GM12873 (cell line): ENCODE data around the gene TRIM45.

Source experiments
- TF ChIP-seq, protein P1 (sequence below): IDR thresholded peaks from 2 replicates; pipeline ENCODE4 v1.5.1; 2012; ENCODE audit warnings: low read depth, mild to moderate bottlenecking, moderate library complexity, low read length, control low read depth; ENCODE audit not compliant: insufficient read depth; ENCODE audit errors: missing control alignments

TRIM45 gene

DNA sequence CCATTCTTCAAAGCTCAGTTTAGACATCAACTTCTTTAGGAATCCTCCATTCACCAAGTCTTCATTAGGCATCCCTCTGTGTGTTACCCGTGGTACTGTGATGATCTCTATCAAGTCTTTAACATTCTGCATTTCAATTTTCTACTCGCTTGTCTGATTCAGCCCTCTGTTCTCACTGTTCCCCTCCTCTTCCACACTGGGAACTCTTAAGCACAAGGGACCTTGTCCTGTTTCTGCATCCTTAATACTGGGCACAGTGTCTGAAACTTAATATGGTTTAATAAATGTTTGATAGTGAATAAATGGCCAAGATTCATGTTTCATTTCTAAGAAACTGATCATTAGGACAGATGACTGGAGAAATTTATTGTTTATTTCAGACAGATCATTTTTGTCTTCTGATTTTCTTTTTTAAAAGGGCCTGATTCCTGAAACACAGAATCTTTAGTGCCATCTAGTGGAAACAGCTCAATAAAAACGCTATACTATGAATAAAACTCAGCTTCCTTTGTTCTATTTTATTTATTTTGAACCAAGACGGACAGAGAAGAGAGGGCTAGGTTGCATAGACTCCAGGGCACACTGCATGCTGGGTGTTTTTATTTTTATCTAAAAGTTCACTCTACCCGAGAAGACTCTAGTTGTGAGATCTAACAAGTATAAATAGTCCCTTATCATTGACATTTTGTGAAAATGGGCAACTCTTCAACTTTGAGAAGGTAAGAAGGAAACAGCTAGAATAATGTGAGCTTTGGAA is 7.0 kb upstream of the TRIM45 start:
- TF ChIP-seq, protein P1, sequence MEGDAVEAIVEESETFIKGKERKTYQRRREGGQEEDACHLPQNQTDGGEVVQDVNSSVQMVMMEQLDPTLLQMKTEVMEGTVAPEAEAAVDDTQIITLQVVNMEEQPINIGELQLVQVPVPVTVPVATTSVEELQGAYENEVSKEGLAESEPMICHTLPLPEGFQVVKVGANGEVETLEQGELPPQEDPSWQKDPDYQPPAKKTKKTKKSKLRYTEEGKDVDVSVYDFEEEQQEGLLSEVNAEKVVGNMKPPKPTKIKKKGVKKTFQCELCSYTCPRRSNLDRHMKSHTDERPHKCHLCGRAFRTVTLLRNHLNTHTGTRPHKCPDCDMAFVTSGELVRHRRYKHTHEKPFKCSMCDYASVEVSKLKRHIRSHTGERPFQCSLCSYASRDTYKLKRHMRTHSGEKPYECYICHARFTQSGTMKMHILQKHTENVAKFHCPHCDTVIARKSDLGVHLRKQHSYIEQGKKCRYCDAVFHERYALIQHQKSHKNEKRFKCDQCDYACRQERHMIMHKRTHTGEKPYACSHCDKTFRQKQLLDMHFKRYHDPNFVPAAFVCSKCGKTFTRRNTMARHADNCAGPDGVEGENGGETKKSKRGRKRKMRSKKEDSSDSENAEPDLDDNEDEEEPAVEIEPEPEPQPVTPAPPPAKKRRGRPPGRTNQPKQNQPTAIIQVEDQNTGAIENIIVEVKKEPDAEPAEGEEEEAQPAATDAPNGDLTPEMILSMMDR = peak; percentile 39

DNA sequence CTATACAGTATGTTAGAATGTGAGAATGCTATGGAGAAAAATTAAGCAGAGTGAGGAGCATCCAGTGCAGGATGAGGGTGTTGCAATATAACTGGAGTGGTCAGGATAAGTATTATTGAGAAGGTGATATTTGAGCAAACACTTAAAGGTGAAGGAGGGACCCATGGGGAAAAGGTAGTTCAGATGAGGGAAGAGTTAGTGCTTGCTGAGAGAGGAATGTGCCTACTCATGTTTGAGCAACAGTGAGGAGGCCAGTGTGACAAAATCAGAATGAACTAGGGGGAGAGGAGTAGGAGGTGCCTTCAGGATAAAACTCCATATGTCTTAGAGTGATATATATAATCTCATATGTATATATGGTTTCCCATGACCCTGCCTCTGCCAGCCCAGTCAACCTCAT is 6.2 kb upstream of the TRIM45 start:
- TF ChIP-seq, protein P1 = no peak

DNA sequence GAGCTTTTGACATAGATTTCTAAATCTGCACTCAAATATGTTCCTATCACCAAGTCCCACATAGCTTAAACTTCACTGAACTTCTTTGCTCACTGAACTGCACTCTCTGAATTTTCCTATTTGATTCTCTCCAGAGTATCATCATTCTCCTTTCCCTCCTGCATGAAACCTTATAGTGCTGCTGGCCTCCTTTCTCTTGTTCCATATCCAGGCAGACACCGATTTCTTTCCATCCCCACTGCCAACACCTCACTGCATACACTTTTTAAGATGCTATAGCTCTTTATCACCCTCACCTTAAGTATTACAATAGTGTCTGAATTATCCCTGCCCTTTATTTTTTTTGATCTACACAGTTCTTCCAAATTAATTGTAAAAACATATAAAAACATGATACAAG is 3.1 kb upstream of the TRIM45 start:
- TF ChIP-seq, protein P1 = no peak

DNA sequence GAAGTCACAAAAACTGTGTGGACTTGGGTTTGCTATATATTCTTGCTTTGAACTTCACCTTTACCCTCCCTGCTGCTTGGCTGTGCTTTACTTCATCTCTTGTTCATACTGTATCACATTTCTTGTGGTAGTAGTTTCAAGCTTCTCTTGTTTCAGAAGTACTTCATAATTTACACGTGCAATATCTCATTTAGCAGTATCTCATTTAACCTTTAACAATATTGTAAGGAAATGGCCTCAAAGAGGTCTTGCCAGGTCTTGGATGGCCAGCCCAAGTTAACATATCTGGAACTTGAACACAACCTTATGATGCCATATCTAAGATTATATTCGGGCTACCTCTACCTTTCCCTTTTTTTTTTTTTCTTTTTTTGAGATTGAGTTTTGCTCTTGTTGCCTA is 1.7 kb upstream of the TRIM45 start:
- TF ChIP-seq, protein P1 = no peak

DNA sequence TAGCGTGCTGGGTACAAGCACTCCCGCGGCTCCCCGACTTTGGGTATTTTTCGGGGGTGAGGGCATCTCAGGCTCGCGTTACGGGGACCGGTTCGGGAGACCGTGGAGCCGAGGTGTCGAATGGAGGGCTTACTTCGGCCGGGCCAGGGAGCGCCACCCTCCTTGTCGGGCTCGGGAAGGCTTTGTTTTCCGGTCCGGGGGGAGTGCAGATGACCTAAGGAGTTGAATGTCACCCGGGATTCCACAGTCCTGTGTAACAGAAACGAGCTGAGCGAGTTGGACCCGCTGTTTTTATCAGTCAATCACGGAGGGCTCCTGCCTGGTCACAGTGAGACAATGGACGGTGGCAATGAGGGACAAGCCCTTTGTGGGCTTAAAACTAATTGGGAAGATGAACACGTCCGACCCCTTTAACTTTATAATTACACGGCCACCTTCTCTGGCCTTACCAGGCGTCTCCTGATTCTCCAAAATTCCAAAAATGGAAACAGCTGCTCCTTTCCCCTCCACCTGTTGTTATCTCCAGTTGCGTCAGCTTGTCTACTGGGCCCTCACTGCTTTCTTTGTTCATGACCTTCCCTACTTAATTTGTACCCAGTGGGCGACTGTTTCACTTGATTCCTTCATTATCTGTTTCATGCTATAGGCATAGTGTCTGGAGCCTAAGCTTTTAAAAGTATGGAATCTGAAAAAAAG is 929 bp upstream of the TRIM45 start:
- TF ChIP-seq, protein P1 = no peak

DNA sequence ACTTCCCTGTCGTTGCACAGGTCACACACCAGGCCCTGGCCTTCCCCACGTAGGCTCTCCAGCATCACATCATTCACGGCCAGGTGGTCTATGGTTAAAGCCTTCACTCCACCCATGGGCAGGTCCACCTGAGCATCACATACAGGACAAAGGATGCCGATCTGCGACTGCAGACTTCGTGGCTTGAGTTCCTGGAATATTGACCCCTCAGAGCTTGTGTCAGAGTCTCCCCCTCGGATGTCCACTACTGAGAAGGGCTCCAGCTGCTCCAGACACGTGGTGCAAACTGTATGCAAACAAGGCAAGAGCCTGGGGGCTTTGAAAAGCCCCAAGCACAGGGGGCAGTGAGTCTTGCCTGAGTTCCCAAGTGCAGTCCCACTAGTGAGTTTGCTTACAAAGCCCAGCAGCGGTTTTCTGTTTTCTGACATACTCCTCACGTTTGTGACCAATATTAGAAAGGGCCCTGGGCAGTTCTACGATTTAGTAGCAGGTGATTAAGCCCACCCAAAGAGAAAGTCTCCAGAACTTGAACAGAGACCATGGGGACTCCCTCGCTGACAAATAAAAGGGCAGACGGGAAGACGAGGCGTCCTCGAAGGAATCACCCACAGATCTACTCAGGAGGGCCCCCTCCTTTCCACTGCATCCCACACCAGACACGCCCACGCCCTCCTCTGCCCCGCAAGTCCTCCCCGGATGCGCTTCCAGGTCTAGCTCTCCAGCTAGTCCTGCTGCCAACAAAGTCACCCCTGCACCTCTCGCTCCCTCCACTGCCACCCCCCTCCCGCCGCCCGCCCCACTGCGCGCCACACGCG is 568 bp downstream of the TRIM45 start:
- TF ChIP-seq, protein P1 = no peak

DNA sequence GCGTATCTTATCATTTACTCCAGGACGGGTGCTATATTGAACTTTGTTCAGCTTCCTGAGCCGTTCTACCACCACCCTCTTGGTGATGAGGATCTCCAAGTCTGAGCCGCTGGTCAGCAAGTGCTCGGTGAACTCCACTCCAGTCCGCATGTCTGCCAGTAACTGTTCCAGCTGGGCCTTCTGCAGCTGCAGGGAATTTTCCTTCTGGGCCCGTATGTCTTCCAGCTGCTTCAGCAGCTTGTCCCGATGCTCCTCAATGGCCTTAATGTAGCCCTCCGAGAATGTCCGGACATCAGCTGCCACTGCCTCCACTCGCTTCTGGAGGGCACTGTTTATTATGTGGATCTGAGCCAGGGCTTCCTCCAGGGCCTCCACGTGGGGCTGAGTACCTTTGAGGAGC is 3.4 kb downstream of the TRIM45 start:
- TF ChIP-seq, protein P1 = no peak
